Activated naive CD8-positive, alpha-beta T cell treated with anti-CD3 and anti-CD28 coated beads, Interleukin-2, amount 50 U/mL, for 16 hours (primary cell): ENCODE measurements around the gene PRTG.

Source experiments
- DNase-seq: peaks from one replicate; pipeline ENCODE4 v3.0.0-alpha.2; 2020; ENCODE audit warnings: low read depth, low spot score

The PRTG gene

DNA sequence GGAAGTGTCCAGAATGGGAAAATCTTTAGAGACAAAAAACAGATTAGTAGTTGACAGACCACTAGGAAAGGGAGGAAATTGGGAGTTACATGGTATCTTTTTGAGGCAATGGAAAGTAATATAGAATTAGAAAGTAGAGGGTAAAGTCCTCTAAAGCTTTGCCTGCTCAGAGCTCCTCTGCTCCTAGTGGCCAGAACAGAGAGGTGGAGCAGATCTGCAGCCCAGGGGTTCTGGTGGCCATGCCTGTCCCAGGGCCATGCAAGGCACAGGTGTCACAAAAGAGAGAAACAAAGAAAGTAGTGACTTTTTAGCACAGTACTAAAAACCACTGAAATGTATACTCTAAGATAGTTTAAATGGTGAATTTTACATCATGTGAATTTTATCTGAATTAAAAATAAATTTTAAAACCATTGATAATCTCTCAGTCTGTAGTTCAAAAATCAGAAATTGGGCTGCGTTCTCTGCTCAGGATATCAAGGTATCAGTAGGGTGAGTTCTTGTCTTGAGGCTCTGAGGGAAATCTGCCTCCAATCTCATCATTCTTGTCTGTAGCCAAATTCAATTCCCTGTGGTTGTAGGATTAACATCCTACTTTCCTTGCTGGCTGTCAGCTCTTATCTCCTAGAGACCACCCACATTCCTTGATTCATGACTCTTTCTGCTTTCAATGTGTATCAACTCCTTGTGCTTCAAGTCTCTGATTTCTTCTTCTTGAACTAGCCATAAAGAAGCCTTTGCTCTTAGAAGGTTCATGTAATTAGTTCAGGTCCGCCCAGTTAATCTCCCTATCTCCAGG, 178.4 kb downstream of the PRTG start:
- no peak for DNase-seq

GRCh38 chr15:55562601-55563000, 180.4 kb downstream of the PRTG start:
- DNase-seq, result no peak
